Breast epithelium (tissue), 4 donors: ENCODE measurements around the gene SASH3. TPM values are rescaled to one million over a fixed set of nuclear protein-coding genes. Genes with fewer than 3 reads are reported as not detected.

Experiments
- DNase-seq, 2 donors: peaks; one replicate each; pipeline ENCODE4 v3.0.0-alpha.2; 2019; ENCODE audit warnings: low spot score in 2 of 2
- H3K27ac ChIP-seq, 2 donors: fragments of 200-600 bp; sonication (generic) in 1 of 2; one replicate each; pipeline ENCODE4 v1.5.1; 2016 to 2019; ENCODE audit warnings: mild to moderate bottlenecking in 1 of 2
- H3K27me3 ChIP-seq, 2 donors: fragments of 200-600 bp; sonication (generic) in 1 of 2; one replicate each; pipeline versions ENCODE4 v1.5.1 to v1.6.0; 2017 to 2019; ENCODE audit warnings: control low read depth in 1 of 2, mild to moderate bottlenecking in 1 of 2
- H3K36me3 ChIP-seq: fragments of 200-600 bp; one replicate; pipeline ENCODE4 v1.5.1; 2019
- H3K4me1 ChIP-seq, 2 donors: fragments of 200-600 bp; sonication (generic); one replicate each; pipeline ENCODE4 v1.5.1; 2016 to 2019; ENCODE audit warnings: control low read depth in 1 of 2
- H3K4me3 ChIP-seq, 3 donors: fragments of 200-600 bp; sonication (generic); 1 replicate in 2 of 3; 2 replicates in 1 of 3; pipeline ENCODE4 v1.5.1; 2016 to 2019; ENCODE audit warnings: mild to moderate bottlenecking in 3 of 3, moderate library complexity in 2 of 3
- H3K9me3 ChIP-seq, 2 donors: fragments of 200-600 bp; sonication (generic) in 1 of 2; one replicate each; pipeline ENCODE4 v1.5.1; 2016 to 2019; ENCODE audit warnings: control low read depth in 1 of 2
- CTCF ChIP-seq, 3 donors: fragments of 450-650 bp; IDR thresholded peaks; one replicate each; pipeline ENCODE4 v1.5.1; 2016 to 2017; ENCODE audit warnings: antibody characterized with exemption in 3 of 3, mild to moderate bottlenecking in 3 of 3, moderate library complexity in 3 of 3
- POLR2A ChIP-seq: fragments of 450-650 bp; IDR thresholded peaks from one replicate; pipeline ENCODE4 v1.6.1; 2016; ENCODE audit warnings: antibody characterized with exemption, mild to moderate bottlenecking, moderate library complexity
- POLR2AphosphoS5 ChIP-seq, 3 donors: sonication (generic); formaldehyde crosslinking; IDR thresholded peaks; one replicate each; pipeline ENCODE4 v1.6.1; 2017; ENCODE audit warnings: antibody characterized with exemption in 3 of 3
- intact Hi-C: fragments of 100-400 bp; cut with DNase I; formaldehyde crosslinking; loops from one replicate; pipeline ENCODE4 v1.15.1; 2023; ENCODE audit warnings: low total_unique reads
- total RNA-seq, 3 donors: library from RNA; depleted of rRNA; stranded (reverse); fragments of >200 nt; gene quantifications; one replicate each; pipeline ENCODE4 v1.1.0, GENCODE V29; 2016

SASH3 gene
- total RNA-seq, 3 donors from 2014 or later: 6.6 to 18.7 (median 10.0) TPM

- TF ChIP-seq POLR2A (no peak), POLR2AphosphoS5 (IDR thresholded peaks at IDR 0.05) (no peak)
- Histone ChIP-seq H3K27ac (no peak overlapping the region), H3K4me3 (peak overlapping the region; percentile 22 to 26 (median 26)), H3K36me3 (no peaks in the 10 kb centered on the region), H3K27me3 (peaks cover 0 to 23% of the 10 kb centered on the region in 2 donors), H3K9me3 (no peaks in the 10 kb centered on the region), H3K4me1 (no peaks in the 10 kb centered on the region)
- no peak for DNase-seq
- intact Hi-C loops: no loop called here
These were observed 824 bp downstream of the SASH3 start for GRCh38 chrX:129780441-129781105.

- Histone ChIP-seq H3K9me3 (no peaks in the 10 kb centered on the region), H3K27ac (no peak overlapping the region), H3K4me1 (no peaks in the 10 kb centered on the region), H3K4me3 (peak overlapping the region in 2 of 3 donors; percentile 22 to 26), H3K36me3 (no peaks in the 10 kb centered on the region), H3K27me3 (peaks cover 0 to 23% of the 10 kb centered on the region in 2 donors)
- DNase-seq: peak in 1 of 2 donors; percentile 35
- intact Hi-C loops: no loop called here
- TF ChIP-seq POLR2A (no peak), CTCF (IDR thresholded peaks at IDR 0.05) (no peak), POLR2AphosphoS5 (IDR thresholded peaks at IDR 0.05) (no peak)
These were observed 1.5 kb downstream of the SASH3 start for GRCh38 chrX:129781134-129781672.

GRCh38 chrX:129781680-129782495, 2.1 kb downstream of the SASH3 start:
- Histone ChIP-seq H3K4me3 (no peak overlapping the region), H3K36me3 (no peaks in the 10 kb centered on the region), H3K27me3 (peaks cover 0 to 26% of the 10 kb centered on the region in 2 donors), H3K27ac (no peak overlapping the region), H3K4me1 (no peaks in the 10 kb centered on the region), H3K9me3 (no peaks in the 10 kb centered on the region)
- intact Hi-C loops: no loop called here
- DNase-seq: no peak
- TF ChIP-seq POLR2A (no peak), CTCF (IDR thresholded peaks at IDR 0.05) (no peak), POLR2AphosphoS5 (IDR thresholded peaks at IDR 0.05) (no peak)

GRCh38 chrX:129782706-129783105, 3.0 kb downstream of the SASH3 start:
- Histone ChIP-seq H3K27me3 (peaks cover 0 to 26% of the 10 kb centered on the region in 2 donors), H3K4me3 (no peak overlapping the region), H3K9me3 (no peaks in the 10 kb centered on the region), H3K27ac (no peak overlapping the region), H3K36me3 (no peaks in the 10 kb centered on the region), H3K4me1 (no peaks in the 10 kb centered on the region)
- intact Hi-C loops: no loop called here
- TF ChIP-seq POLR2A (no peak), POLR2AphosphoS5 (IDR thresholded peaks at IDR 0.05) (no peak), CTCF (IDR thresholded peaks at IDR 0.05) (no peak)
- DNase-seq: no peak

- Histone ChIP-seq H3K27ac (no peak overlapping the region), H3K36me3 (no peaks in the 10 kb centered on the region), H3K4me3 (no peak overlapping the region), H3K4me1 (no peaks in the 10 kb centered on the region), H3K27me3 (peaks cover 0 to 29% of the 10 kb centered on the region in 2 donors), H3K9me3 (no peaks in the 10 kb centered on the region)
- TF ChIP-seq POLR2AphosphoS5 (IDR thresholded peaks at IDR 0.05): no peak
- TF ChIP-seq POLR2A: no peak
- no peak for TF ChIP-seq CTCF (IDR thresholded peaks at IDR 0.05)
- no peak for DNase-seq
- intact Hi-C loops: no loop called here
These were observed 3.6 kb downstream of the SASH3 start for GRCh38 chrX:129783291-129783713.
